Spleen (tissue), 7 donors: ENCODE results near the gene CATSPER3.

Experiments used
- CTCF ChIP-seq, 11 experiments: fragments of 200-600 bp in 7 of 11; fragments of 450-650 bp in 4 of 11; sonication (generic) in 4 of 11; IDR thresholded peaks in 8 of 11; conservative IDR thresholded peaks in 3 of 11; 1 replicate in 7 of 11; 2 replicates in 4 of 11; pipeline versions ENCODE4 v1.4.0 to v1.8.0; 2016 to 2021; ENCODE audit warnings: antibody characterized with exemption in 11 of 11, inconsistent platforms in 4 of 11, mild to moderate bottlenecking in 1 of 11
- POLR2A ChIP-seq, 3 donors: fragments of 450-650 bp; IDR thresholded peaks; one replicate each; pipeline ENCODE4 v1.5.1; 2017; ENCODE audit warnings: antibody characterized with exemption in 3 of 3, mild to moderate bottlenecking in 1 of 3
- donor health status: DM: no; HTN: no; CAD: no; lungs with moderate emphysema.
- donor health status: DM: no; HTN: no; CAD: no.
- donor health status: DM: no; HTN: no; CAD: no.

DNA sequence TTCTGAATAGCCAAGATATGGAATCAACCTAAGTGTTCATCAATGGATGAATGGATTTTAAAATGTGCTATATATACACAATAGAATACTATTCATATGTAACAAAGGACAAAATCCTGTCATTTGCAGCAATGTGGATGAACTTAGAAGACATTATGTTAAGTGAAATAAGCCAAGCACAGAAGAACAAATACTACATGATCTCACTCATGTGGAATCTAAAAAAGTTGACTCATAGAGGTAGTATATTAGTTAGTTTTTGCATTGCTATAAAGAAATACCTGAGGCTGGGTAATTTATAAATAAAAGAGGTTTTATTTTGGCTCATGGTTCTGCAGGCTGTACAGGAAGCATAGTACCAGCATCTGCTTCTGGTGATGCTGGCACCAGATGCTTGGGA is 8.1 kb downstream of the CATSPER3 start:
- TF ChIP-seq CTCF (IDR thresholded peaks at IDR 0.05 in 8 of 11, conservative IDR thresholded peaks at IDR 0.05 in 3 of 11) (no peak), POLR2A (IDR thresholded peaks at IDR 0.05) (no peak)
